HFF-Myc (cell line): ENCODE data around the gene LDLR.
"Not testable (repeated sequence)": the region's sequence is repeated elsewhere in the genome, so short reads cannot be mapped to it uniquely, and the experiment has no call there.

Experiments used
- DNase-seq: peaks from one replicate; pipeline ENCODE4 v3.0.0-alpha.2; 2011; ENCODE audit warnings: low read depth; ENCODE audit errors: extremely low read depth
- H3K4me3 ChIP-seq: replicated peaks from 2 replicates; pipeline ENCODE4 v1.5.1; 2011; ENCODE audit warnings: low read depth, mild to moderate bottlenecking, control low read depth, low read length
- CTCF ChIP-seq: IDR thresholded peaks from 2 replicates; pipeline ENCODE4 v1.5.1; 2012; ENCODE audit warnings: mild to moderate bottlenecking, low read depth, low read length, control low read depth; ENCODE audit errors: missing control alignments

LDLR gene

GRCh38 chr19:11069561-11069960 lies 19.7 kb upstream of the LDLR start:
- TF ChIP-seq CTCF: no peak
- no peak overlapping the region for H3K4me3 ChIP-seq
- DNase-seq: no peak

- DNase-seq: no peak
- no peak for TF ChIP-seq CTCF
- H3K4me3 ChIP-seq: no peak overlapping the region
Observed at GRCh38 chr19:11070123-11070522, 19.1 kb upstream of the LDLR start.

GRCh38 chr19:11073568-11073967 lies 15.7 kb upstream of the LDLR start:
- no peak for TF ChIP-seq CTCF
- no peak overlapping the region for H3K4me3 ChIP-seq
- DNase-seq: no peak

GRCh38 chr19:11076792-11077191 lies 12.5 kb upstream of the LDLR start:
- DNase-seq, H3K4me3 ChIP-seq: not testable (repeated sequence)

- no peak for TF ChIP-seq CTCF
- no peak overlapping the region for H3K4me3 ChIP-seq
- DNase-seq: no peak
Observed at GRCh38 chr19:11078893-11079292, 10.4 kb upstream of the LDLR start.

- no peak for TF ChIP-seq CTCF
- no peak for DNase-seq
- no peak overlapping the region for H3K4me3 ChIP-seq
Observed at GRCh38 chr19:11079999-11080398, 9.3 kb upstream of the LDLR start.

- no peak overlapping the region for H3K4me3 ChIP-seq
- no peak for TF ChIP-seq CTCF
- no peak for DNase-seq
Observed at GRCh38 chr19:11087870-11088505, 1.3 kb upstream of the LDLR start.
